Activated CD4-positive, alpha-beta memory T cell treated with anti-CD3 and anti-CD28 coated beads for 36 hours (primary cell): ENCODE results near the gene ZNF101. TPM values are rescaled to one million over a fixed set of nuclear protein-coding genes. Genes with fewer than 3 reads are reported as not detected.
"Not testable (repeated sequence)": the region's sequence is repeated elsewhere in the genome, so short reads cannot be mapped to it uniquely, and the experiment has no call there.

Experiments
- CTCF ChIA-PET: fragments of 350-600 bp; sonication (Branson Sonifier 250); formaldehyde crosslinking; loops from one replicate; lab custom pipeline; 2021; ENCODE audit warnings: antibody characterized with exemption, inconsistent platforms; lab: Charles Lee
- POLR2A ChIA-PET: fragments of 350-600 bp; sonication (Branson Sonifier 250); formaldehyde crosslinking; loops from one replicate; lab custom pipeline; 2021; ENCODE audit warnings: antibody characterized with exemption; lab: Charles Lee
- DNase-seq: peaks from one replicate; pipeline ENCODE4 v3.0.0-alpha.2; 2020
- H3K27ac Mint-ChIP-seq: one replicate; pipeline ENCODE4 v1.8.0; 2021; ENCODE audit warnings: mixed read lengths
- H3K27me3 Mint-ChIP-seq: one replicate; pipeline ENCODE4 v1.8.0; 2021; ENCODE audit warnings: mixed read lengths
- H3K36me3 Mint-ChIP-seq: one replicate; pipeline ENCODE4 v1.8.0; 2021; ENCODE audit warnings: mixed read lengths
- H3K4me1 Mint-ChIP-seq: one replicate; pipeline ENCODE4 v1.8.0; 2021; ENCODE audit warnings: low read depth, mixed read lengths
- H3K4me3 Mint-ChIP-seq: one replicate; pipeline ENCODE4 v1.8.0; 2021; ENCODE audit warnings: mild to moderate bottlenecking, mixed read lengths
- H3K9me3 Mint-ChIP-seq: one replicate; pipeline ENCODE4 v1.8.0; 2021; ENCODE audit warnings: mixed read lengths
- intact Hi-C: fragments of 100-400 bp; cut with micrococcal nuclease; formaldehyde crosslinking; loops from one replicate; pipeline ENCODE4 v1.15.1; 2023
- total RNA-seq, 2 experiments: library from RNA; stranded (reverse); gene quantifications; one replicate each; pipeline ENCODE4 v1.2.3, GENCODE V29; 2021

ZNF101 gene
- total RNA-seq, 2 experiments from 2014 or later: 76.0 to 77.0 TPM

DNA sequence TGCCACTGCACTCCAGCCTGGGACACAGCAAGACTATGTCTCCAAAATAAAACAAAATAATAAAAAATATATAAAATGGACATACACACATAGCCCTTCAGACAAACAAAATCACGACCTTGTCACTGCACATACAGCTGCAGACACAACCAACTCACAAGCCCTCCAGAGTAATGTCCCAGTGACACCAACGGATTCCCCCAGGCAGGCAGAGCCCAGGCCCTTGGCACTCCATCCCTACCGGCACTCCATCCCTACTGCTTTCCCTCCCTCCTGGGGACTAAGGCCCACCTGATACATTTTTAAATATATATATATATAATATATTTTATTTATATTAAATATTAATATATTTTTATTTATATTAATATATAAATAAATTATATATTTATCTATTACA lies 18.5 kb downstream of the ZNF101 start:
- Mint-ChIP-seq H3K36me3 (peaks cover 34% of the 10 kb centered on the region), H3K4me3 (no peak overlapping the region), H3K9me3 (peaks cover 37% of the 10 kb centered on the region), H3K27ac (no peak overlapping the region), H3K27me3 (no peaks in the 10 kb centered on the region), H3K4me1 (no peaks in the 10 kb centered on the region)
- ChIA-PET POLR2A (interaction anchor here (0.6 kb wide), 1 partner anchor 20 kb away, joined by 3 read pairs; no protein-coding TSS in a partner anchor), CTCF (no interaction called here)
- no peak for DNase-seq
- intact Hi-C loops: no loop called here

DNA sequence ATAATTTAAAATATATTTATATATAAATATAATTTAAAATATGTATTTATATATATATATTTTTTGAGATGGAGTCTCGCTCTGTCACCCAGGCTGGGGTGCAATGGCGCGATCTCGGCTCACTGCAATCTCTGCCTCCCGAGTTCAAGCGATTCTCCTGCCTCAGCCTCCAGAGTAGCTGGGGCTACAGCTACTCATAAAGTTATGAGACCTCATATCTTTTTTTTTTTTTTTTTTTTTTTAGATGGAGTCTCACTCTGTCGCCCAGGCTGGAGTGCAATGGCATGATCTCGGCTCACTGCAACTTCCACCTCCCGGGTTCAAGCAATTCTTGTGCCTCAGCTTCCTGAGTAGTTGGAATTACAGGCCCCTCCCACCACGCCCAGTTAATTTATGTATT lies 20.4 kb downstream of the ZNF101 start:
- H3K27ac Mint-ChIP-seq, H3K27me3 Mint-ChIP-seq, H3K4me3 Mint-ChIP-seq, CTCF ChIA-PET, POLR2A ChIA-PET, H3K4me1 Mint-ChIP-seq, DNase-seq, intact Hi-C loops: not testable (repeated sequence)
- Mint-ChIP-seq H3K9me3 (peaks cover 24% of the 10 kb centered on the region), H3K36me3 (peaks cover 15% of the 10 kb centered on the region)

DNA sequence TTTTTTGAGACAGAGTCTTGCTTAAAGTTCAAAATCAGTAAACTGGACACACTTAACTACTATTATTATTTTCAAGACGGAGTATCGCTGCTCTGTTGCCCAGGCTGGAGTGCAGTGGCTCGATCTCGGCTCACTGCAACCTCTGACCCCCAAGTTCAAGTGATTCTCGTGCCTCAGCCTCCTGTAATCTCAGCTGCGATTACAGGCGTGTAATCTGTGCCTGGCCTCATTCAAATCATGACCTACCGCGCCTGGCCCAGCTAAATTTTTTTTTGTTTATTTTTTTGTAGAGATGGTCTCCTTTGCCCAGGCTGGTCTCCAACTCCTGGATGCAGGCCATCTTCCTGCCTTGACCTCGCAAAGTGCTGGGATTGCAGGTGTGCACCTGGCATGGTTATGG lies 23.0 kb downstream of the ZNF101 start:
- intact Hi-C loops: no loop called here
- Mint-ChIP-seq H3K9me3 (peaks cover 13% of the 10 kb centered on the region), H3K4me3 (no peak overlapping the region), H3K36me3 (peaks cover 7% of the 10 kb centered on the region), H3K27ac (no peak overlapping the region), H3K4me1 (no peaks in the 10 kb centered on the region), H3K27me3 (no peaks in the 10 kb centered on the region)
- CTCF ChIA-PET: no interaction called here
- POLR2A ChIA-PET: no interaction called here
- no peak for DNase-seq

DNA sequence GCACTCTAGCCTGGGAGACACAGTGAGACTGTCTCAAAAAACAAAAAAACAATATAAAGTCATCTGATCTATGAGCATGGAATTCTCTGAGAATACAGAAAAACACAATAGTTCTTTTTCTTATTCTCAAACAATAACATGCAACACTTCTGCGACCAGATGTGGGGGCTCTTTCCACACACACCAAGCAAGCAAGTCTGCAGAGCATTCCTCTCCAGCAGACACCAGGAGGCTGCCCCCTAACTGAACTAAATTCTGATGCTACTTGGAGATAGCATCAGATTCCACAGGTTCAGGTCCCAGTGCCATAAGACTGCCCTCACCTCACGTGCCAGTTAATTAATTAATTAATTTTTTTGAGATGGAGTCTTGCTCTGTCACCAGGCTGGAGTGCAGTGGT lies 27.7 kb downstream of the ZNF101 start:
- no peaks in the 10 kb centered on the region for H3K4me1 Mint-ChIP-seq
- intact Hi-C loops: no loop called here
- CTCF ChIA-PET: no interaction called here
- POLR2A ChIA-PET: no interaction called here
- H3K27ac Mint-ChIP-seq: no peak overlapping the region
- H3K9me3 Mint-ChIP-seq: peaks cover 25% of the 10 kb centered on the region
- no peak for DNase-seq
- peaks cover 10% of the 10 kb centered on the region for H3K36me3 Mint-ChIP-seq
- no peak overlapping the region for H3K4me3 Mint-ChIP-seq
- no peaks in the 10 kb centered on the region for H3K27me3 Mint-ChIP-seq

- no peak overlapping the region for H3K27ac Mint-ChIP-seq
- peaks cover 28% of the 10 kb centered on the region for H3K9me3 Mint-ChIP-seq
- no peak for DNase-seq
- CTCF ChIA-PET: no interaction called here
- intact Hi-C loops: no loop called here
- H3K4me1 Mint-ChIP-seq: no peaks in the 10 kb centered on the region
- POLR2A ChIA-PET: no interaction called here
- no peaks in the 10 kb centered on the region for H3K27me3 Mint-ChIP-seq
- H3K4me3 Mint-ChIP-seq: no peak overlapping the region
- H3K36me3 Mint-ChIP-seq: peaks cover 10% of the 10 kb centered on the region
Measured at GRCh38 chr19:19697589-19697988, 28.9 kb downstream of the ZNF101 start.

DNA sequence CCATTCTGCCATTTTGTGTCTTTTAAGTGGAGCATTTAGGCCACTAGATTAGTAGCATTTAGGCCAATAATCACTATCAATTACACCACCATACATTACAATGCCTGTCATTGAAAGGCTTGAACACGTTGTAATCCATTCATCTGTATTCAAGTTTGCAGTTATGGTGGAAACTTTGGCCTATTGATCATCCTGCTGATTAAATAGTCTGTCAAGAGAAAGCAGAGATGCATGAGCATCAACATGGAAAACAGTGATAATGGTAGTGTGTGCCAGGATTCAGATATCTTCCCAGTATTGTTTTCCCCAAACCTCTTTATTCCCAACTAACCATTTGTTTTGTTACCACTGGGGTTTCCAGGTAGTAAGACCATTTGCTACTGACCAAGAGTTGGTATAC lies 31.9 kb downstream of the ZNF101 start:
- peaks cover 42% of the 10 kb centered on the region for H3K9me3 Mint-ChIP-seq
- peaks cover 29% of the 10 kb centered on the region for H3K36me3 Mint-ChIP-seq

GRCh38 chr19:19704836-19705235 lies 36.2 kb downstream of the ZNF101 start:
- no peaks in the 10 kb centered on the region for H3K27me3 Mint-ChIP-seq
- H3K27ac Mint-ChIP-seq: no peak overlapping the region
- peaks cover 76% of the 10 kb centered on the region for H3K9me3 Mint-ChIP-seq
- peaks cover 62% of the 10 kb centered on the region for H3K36me3 Mint-ChIP-seq
- DNase-seq: no peak
- ChIA-PET POLR2A (no interaction called here), CTCF (no interaction called here)
- H3K4me3 Mint-ChIP-seq: no peak overlapping the region
- intact Hi-C loops: no loop called here
- H3K4me1 Mint-ChIP-seq: no peaks in the 10 kb centered on the region

More for the DNA sequence above, 31.9 kb downstream of the ZNF101 start:
- H3K27me3 Mint-ChIP-seq, POLR2A ChIA-PET, intact Hi-C loops, H3K4me1 Mint-ChIP-seq, H3K4me3 Mint-ChIP-seq, DNase-seq, H3K27ac Mint-ChIP-seq, CTCF ChIA-PET: not testable (repeated sequence)

GRCh38 chr19:19710506-19710905 lies 41.9 kb downstream of the ZNF101 start:
- CTCF ChIA-PET: no interaction called here
- Mint-ChIP-seq H3K4me1 (no peaks in the 10 kb centered on the region), H3K9me3 (peaks cover 94% of the 10 kb centered on the region), H3K4me3 (no peak overlapping the region), H3K27me3 (no peaks in the 10 kb centered on the region), H3K27ac (no peak overlapping the region), H3K36me3 (peaks cover 86% of the 10 kb centered on the region)
- POLR2A ChIA-PET: no interaction called here
- DNase-seq: no peak
- intact Hi-C loops: no loop called here

DNA sequence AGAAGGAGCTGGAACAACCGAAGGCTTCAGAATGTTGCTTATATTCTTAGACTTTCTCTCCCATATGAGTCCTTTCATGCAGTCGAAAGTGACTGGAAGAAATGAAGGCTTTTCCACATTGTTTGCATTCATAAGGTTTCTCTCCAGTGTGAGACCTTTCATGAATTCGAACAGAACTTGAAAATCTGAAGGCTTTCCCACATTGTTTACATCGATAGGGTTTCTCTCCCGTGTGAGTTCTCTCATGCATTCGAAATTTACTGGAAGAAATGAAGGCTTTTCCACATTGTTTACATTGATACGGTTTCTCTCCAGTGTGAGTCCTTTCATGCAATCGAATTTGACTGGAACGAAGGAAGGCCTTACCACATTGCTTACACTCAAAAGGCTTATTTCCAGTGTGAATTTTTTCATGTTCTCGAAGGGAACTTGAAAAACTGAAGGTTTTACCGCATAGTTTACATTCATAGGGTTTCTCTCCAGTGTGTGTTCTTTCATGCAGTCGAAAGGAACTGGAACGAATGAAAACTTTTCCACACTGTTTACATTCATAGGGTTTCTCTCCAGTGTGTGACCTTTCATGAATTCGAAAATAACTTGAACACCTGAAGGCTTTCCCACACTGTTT lies 42.8 kb downstream of the ZNF101 start:
- POLR2A ChIA-PET: no interaction called here
- CTCF ChIA-PET: no interaction called here
- H3K36me3 Mint-ChIP-seq: peaks cover 89% of the 10 kb centered on the region
- intact Hi-C loops: no loop called here
- peaks cover 95% of the 10 kb centered on the region for H3K9me3 Mint-ChIP-seq
- no peaks in the 10 kb centered on the region for H3K4me1 Mint-ChIP-seq
- no peak overlapping the region for H3K4me3 Mint-ChIP-seq
- no peak for DNase-seq
- H3K27ac Mint-ChIP-seq: no peak overlapping the region
- H3K27me3 Mint-ChIP-seq: no peaks in the 10 kb centered on the region

- CTCF ChIA-PET: no interaction called here
Measured at GRCh38 chr19:19711934-19712828, 43.5 kb downstream of the ZNF101 start.

GRCh38 chr19:19719798-19720197 lies 51.2 kb downstream of the ZNF101 start:
- Mint-ChIP-seq H3K9me3 (peaks cover 85% of the 10 kb centered on the region), H3K27me3 (no peaks in the 10 kb centered on the region)
- POLR2A ChIA-PET: no interaction called here

More at GRCh38 chr19:19711934-19712828, 43.5 kb downstream of the ZNF101 start:
- Mint-ChIP-seq H3K4me3 (no peak overlapping the region), H3K27me3 (no peaks in the 10 kb centered on the region), H3K9me3 (peaks cover 95% of the 10 kb centered on the region), H3K36me3 (peaks cover 91% of the 10 kb centered on the region), H3K27ac (no peak overlapping the region), H3K4me1 (no peaks in the 10 kb centered on the region)
- POLR2A ChIA-PET: no interaction called here
- no peak for DNase-seq
- intact Hi-C loops: no loop called here

GRCh38 chr19:19721896-19722295 lies 53.3 kb downstream of the ZNF101 start:
- CTCF ChIA-PET: no interaction called here
- no peak for DNase-seq
- Mint-ChIP-seq H3K4me3 (no peak overlapping the region), H3K36me3 (peaks cover 64% of the 10 kb centered on the region), H3K27ac (no peak overlapping the region), H3K27me3 (no peaks in the 10 kb centered on the region), H3K9me3 (peaks cover 80% of the 10 kb centered on the region), H3K4me1 (peaks cover 5% of the 10 kb centered on the region)
- POLR2A ChIA-PET: no interaction called here
- intact Hi-C loops: no loop called here

More at GRCh38 chr19:19719798-19720197, 51.2 kb downstream of the ZNF101 start:
- Mint-ChIP-seq H3K4me3 (no peak overlapping the region), H3K4me1 (peaks cover 5% of the 10 kb centered on the region), H3K36me3 (peaks cover 76% of the 10 kb centered on the region), H3K27ac (no peak overlapping the region)
- CTCF ChIA-PET: no interaction called here
- intact Hi-C loops: no loop called here
- no peak for DNase-seq
